Non-pigmented ciliary epithelial cell (primary cell): ENCODE results near the gene NECTIN2.
"Not testable (repeated sequence)": the region's sequence is repeated elsewhere in the genome, so short reads cannot be mapped to it uniquely, and the experiment has no call there.

Experiments
- DNase-seq: peaks from one replicate; pipeline ENCODE4 v3.0.0-alpha.2; 2010; ENCODE audit warnings: low read depth

Gene NECTIN2

DNA sequence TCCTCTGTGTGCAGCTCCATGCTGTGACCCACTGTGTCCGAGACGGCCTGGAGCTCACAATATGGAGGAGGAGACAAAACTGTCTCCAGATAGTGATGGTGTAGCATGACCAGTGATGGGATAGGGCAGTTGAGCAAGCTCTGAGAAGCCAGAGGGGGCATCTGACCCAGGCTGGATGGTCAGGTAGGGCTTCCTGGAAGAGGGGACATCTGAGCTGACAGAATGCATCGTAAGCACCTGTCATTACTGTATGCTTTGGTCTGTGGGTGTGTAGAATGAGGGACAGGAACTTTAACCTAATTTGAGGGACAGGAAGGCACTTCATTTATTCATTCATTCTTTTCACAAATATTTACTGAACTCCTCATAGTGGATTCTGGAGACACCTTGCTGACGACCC lies 38.5 kb downstream of the NECTIN2 start:
- no peak for DNase-seq

DNA sequence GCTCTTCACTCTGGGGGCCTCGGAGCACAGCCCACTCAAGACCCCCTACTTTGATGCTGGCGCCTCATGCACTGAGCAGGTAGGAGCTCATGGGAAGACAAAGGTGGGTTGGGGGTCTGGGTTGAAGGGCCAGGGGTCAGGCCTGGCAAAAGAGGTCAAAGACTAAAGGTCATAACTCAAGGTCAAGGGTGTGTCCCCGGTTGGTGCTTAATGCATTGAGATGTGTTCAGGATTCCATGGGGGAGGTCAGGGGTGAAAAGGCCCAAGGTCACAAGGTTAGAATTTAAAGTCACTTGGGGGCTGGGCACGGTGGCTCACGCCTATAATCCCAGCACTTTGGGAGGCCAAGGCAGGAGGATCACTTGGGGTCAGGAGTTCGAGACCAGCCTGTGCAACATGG lies 40.0 kb downstream of the NECTIN2 start:
- no peak for DNase-seq

DNA sequence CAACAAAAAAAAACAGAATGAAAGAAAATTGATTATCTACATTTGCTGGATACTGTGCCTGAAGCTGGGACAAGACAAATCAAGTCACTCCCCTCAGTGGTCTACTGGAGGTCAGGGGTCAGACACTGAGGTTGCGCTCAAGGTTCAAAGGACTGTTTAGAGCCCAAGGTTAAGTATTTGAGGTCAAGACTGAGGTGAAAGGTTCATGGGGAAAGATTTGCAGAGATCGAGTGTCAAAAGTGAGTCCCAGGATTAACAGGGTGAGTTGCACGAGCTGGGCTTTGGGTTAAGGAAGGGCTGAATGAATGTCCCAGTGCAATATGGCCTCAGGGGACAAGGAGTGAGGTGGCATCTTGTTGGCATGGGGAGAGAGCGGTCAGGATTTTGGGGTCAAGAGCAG lies 41.6 kb downstream of the NECTIN2 start:
- DNase-seq, result no peak

DNA sequence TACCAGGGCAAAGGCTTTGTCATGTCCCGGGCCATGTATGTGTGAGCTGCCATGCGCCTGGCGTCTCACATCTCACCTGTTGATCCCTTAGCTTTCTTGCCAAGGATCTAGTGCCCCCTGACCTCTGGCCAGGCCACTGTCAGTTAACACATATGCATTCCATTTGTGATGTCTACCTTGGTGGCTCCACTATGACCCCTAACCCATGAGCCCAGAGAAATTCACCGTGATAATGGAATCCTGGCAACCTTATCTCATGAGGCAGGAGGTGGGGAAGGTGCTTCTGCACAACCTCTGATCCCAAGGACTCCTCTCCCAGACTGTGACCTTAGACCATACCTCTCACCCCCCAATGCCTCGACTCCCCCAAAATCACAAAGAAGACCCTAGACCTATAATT lies 42.2 kb downstream of the NECTIN2 start:
- DNase-seq, result not testable (repeated sequence)

DNA sequence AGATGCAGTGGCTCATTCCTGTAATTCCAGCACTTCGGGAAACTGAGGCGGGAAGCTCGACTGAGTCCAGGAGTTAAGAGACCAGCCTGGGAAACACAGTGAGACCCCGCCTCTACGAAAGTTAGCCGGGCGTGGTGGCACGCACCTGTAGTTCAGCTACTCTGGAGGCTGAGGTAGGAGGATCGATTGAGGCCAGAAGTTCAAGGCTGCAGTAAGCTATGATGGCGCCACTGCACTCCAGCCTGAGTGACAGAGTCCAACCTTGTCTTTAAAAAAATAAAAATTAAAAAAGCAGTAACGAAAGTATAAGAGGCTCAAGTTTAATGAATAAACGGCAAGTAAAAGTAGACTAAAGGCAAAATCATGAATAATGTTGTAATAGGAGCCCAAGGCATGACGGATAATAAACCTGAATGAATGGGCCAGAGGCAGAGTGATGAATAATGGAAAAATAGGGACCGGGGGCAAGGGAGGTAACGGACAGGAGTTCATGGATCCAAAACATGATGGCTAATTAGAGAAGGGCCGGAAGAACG lies 43.8 kb downstream of the NECTIN2 start:
- DNase-seq, result no peak

DNA sequence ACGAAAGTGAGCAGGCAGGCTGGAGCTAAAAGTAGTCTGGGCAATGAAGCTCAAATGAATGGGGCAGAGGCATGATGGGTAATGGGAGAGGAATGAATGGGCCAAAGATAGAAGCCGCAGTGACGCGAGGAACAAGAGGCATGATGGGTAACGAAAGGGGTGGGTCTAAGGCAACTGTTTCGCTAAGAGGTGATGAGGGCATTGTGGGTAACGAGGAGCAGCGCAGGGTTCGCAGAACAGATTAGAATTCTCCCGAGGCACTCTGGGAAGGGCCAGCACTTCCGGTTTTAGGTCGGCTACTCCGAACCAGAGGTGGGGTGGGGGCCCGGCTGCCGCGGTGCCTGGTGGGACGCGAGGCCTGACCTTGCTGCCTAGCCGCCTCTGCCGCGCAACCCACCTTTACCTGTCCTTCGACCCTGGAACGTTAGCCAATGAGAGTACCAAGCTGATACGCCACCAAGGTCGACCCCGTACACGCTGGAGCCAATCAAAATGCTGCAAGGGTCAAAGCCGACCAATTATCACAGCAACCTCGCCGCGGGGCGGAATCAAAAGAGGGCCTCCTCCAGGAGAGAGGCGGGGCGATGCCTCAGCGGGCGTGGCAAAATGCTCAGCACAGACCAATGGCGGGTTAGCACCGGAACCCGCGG lies 44.4 kb downstream of the NECTIN2 start:
- peak; percentile 99 for DNase-seq

DNA sequence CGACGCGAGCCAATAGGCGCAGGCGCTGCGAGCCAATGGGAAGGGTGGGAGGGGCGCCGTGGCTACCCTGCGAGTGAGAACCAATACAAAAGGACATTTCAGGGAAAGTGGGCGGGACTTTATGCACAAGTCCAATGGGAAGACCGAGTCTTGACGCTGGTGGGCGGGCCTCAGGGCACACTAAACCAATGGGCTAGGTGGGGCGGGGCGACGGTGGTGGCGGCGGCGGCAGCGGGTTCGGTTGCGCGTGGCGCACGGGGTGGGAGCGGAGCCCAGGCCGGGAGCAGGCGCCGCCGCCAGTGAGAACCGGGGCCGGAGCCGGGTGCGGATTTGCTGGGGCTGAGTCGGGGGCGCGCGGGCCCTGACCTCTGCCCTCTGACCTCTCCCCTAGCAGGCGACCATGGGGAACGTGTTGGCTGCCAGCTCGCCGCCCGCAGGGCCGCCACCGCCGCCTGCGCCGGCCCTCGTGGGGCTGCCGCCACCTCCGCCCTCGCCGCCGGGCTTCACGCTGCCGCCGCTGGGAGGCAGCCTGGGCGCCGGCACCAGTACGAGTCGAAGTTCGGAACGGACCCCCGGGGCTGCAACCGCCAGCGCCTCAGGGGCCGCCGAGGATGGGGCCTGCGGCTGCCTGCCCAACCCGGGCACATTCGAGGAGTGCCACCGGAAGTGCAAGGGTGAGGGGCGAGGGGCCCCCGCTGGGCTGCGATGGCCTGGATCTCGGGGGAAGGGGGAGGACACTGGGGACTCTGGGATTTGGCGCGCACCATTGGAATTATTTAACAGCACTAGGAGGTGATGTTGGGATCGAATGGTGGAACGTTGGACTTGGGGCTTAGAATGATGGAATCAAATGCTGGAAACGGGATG lies 45.2 kb downstream of the NECTIN2 start, which contains the start of gene TOMM40:
TSS of gene TOMM40 (plus strand) at position 239 of the 867 bp plus-strand sequence. CDS start at position 401, 162 bp downstream.
- DNase-seq, result peak; percentile 98

DNA sequence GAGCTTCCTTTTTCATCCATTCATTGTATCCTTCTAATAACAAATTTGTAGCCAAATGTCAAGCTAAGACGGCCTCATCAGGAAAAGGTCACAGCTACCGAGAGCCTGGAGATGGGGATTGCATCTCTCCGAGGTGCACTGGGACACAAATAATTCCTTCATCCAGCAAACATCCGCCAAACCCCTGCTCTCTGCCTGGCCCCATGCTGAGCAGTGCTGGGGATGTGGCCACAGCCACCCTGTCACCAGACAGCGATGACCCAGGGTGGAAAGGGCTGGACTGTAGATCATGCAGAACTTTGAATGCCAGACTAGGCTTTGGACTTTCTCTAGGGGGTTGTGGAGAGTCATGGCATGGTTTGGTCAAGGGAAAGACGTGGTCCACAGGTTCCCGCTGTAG lies 46.8 kb downstream of the NECTIN2 start:
- no peak for DNase-seq

DNA sequence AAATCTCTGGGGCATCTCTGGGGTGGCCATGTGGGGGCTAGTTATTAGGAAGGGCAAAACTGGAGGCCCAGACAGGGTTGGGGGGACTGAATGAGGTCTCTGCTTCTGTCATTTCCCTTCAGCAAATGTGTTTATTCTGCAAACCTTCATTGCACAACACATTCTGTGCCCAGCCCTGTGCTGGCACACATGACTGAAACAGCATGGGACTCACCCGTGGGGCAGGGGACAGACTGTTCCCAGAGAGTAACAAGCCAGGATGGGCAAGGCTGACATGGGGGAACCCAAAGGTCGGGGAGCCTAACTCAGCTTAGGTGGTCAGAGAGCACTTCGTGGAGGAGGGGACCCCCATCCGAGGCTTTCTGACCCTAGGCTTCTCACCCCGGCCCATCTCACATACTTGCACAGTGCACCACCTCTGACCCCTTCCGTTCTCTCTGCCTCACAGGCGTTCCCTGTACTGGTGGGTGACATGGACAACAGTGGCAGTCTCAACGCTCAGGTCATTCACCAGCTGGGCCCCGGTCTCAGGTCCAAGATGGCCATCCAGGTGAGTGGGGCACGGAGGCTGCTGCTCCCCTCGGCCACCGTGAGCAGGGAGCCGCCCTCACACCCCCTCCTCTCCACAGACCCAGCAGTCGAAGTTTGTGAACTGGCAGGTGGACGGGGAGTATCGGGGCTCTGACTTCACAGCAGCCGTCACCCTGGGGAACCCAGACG lies 47.4 kb downstream of the NECTIN2 start:
- no peak for DNase-seq

DNA sequence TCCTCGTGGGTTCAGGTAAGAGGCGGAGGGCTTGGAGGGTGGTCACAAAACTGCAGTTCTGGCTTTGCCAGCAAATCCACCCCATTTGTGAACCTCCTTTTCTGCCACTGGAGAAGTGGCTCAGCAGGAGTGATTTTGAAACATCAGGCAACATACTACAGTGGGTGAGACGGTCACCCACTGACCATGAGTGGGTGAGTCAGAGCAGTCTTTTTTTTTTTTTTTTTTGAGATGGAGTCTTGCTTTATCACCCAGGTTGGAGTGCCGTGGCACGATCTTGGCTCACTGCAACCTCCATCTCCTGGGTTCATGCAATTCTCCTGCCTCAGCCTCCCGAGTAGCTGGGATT lies 47.9 kb downstream of the NECTIN2 start:
- DNase-seq, result no peak

DNA sequence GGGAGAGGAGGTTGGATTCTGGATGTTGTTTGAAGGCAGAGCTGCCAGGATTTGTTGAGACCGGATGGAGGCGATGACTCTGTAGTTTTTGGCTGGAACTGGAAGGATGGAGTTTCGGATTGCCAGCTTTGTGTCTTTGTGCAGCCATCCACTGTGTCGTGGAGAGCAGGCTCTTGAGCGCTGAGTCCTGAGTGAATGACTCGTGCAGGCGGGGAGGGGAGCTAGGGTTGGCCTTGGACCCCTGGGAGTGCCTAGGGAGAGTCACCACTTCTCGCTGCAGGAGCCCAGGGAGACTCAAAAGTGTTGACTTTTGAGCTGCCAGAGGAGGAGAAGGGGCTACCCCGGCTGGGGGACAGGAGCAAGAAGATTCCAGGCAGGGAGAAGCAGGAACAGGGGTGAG lies 48.8 kb downstream of the NECTIN2 start:
- no peak for DNase-seq

DNA sequence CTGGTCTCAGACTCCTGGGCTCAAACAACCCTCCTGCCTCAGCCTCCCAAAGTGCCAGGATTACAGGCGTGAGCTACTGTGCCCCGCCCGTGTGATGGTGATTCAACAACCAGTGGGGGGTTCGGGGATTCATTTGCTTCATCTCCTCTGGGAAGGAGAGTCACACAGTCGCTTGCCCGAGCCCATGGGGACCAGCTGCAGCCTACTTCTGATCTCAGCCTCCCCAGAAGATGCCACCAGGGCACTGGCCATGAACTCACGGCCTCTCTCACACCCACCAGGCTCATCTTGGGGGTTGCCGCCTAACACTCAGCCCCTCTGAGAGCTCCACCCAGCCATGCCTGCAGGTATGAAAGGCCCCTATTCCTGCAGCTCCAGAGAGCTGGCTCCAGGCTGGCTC lies 51.7 kb downstream of the NECTIN2 start:
- DNase-seq, result no peak

DNA sequence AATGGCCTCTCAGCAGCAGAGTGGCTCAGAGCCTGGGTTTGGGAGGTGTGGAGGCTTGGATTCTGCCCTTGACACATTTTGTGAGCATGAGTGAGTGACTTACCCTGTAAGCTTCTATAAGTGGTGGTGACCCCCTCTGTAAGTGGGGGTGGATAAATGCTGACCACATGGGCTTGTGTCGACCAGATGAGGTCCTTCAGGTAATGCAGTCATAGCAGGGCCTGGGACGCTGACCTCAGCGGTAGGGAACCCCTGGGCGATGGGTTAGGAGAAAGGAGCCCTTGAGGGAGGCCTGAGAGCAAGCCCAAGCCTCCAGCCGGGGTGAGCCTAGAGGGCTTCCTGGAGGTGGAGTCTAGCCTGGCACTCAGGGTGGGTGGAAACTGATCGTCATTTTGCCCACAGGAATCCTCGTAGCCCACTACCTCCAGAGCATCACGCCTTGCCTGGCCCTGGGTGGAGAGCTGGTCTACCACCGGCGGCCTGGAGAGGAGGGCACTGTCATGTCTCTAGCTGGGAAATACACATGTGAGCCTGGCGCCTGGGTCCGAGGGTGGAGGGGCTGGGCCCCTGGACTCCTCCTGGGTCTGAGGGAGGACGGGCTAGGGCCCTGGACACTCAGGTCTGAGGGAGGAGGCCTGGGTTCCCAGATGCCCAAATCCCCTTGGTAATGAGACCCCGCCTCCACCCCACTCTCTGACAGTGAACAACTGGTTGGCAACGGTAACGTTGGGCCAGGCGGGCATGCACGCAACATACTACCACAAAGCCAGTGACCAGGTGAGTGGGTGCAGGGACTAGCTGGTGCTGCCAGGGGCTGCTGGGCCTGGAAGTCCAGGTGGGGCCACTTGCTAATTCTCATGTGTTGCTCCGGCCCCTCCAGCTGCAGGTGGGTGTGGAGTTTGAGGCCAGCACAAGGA lies 54.5 kb downstream of the NECTIN2 start:
- DNase-seq, result no peak

DNA sequence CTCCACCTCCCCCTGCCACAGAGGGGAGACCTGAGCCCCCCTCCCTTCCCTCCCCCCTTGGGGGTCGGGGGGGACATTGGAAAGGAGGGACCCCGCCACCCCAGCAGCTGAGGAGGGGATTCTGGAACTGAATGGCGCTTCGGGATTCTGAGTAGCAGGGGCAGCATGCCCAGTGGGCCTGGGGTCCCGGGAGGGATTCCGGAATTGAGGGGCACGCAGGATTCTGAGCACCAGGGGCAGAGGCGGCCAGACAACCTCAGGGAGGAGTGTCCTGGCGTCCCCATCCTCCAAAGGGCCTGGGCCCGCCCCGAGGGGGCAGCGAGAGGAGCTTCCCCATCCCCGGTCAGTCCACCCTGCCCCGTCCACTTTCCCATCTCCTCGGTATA lies 57.1 kb downstream of the NECTIN2 start:
- no peak for DNase-seq

DNA sequence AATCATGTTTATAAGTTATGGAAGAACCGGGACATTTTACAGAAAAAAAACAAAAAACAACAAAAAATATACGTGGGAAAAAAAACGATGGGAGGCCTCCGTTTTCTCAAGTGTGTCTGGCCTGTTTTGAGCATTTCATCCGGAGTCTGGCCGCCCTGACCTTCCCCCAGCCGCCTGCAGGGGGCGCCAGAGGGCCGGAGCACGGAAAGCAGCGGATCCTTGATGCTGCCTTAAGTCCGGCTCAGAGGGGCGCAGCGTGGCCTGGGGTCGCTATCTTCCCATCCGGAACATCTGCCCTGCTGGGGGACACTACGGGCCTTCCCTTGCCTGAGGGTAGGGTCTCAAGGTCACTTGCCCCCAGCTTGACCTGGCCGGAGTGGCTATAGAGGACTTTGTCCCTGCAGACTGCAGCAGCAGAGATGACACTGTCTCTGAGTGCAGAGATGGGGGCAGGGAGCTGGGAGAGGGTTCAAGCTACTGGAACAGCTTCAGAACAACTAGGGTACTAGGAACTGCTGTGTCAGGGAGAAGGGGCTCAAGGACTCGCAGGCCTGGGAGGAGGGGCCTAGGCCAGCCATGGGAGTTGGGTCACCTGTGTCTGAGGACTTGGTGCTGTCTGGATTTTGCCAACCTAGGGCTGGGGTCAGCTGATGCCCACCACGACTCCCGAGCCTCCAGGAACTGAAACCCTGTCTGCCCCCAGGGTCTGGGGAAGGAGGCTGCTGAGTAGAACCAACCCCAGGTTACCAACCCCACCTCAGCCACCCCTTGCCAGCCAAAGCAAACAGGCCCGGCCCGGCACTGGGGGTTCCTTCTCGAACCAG lies 57.7 kb downstream of the NECTIN2 start:
- no peak for DNase-seq

DNA sequence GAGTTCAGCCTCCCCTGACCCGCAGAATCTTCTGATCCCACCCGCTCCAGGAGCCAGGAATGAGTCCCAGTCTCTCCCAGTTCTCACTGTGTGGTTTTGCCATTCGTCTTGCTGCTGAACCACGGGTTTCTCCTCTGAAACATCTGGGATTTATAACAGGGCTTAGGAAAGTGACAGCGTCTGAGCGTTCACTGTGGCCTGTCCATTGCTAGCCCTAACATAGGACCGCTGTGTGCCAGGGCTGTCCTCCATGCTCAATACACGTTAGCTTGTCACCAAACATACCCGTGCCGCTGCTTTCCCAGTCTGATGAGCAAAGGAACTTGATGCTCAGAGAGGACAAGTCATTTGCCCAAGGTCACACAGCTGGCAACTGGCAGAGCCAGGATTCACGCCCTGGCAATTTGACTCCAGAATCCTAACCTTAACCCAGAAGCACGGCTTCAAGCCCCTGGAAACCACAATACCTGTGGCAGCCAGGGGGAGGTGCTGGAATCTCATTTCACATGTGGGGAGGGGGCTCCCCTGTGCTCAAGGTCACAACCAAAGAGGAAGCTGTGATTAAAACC lies 58.4 kb downstream of the NECTIN2 start:
- no peak for DNase-seq

DNA sequence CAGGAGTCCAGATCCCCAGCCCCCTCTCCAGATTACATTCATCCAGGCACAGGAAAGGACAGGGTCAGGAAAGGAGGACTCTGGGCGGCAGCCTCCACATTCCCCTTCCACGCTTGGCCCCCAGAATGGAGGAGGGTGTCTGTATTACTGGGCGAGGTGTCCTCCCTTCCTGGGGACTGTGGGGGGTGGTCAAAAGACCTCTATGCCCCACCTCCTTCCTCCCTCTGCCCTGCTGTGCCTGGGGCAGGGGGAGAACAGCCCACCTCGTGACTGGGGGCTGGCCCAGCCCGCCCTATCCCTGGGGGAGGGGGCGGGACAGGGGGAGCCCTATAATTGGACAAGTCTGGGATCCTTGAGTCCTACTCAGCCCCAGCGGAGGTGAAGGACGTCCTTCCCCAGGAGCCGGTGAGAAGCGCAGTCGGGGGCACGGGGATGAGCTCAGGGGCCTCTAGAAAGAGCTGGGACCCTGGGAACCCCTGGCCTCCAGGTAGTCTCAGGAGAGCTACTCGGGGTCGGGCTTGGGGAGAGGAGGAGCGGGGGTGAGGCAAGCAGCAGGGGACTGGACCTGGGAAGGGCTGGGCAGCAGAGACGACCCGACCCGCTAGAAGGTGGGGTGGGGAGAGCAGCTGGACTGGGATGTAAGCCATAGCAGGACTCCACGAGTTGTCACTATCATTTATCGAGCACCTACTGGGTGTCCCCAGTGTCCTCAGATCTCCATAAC lies 59.5 kb downstream of the NECTIN2 start, which contains the start of gene APOE:
TSS of gene APOE (plus strand) at position 360 of the 724 bp plus-strand sequence. CDS start 829 bp downstream, outside the sequence.
- no peak for DNase-seq

DNA sequence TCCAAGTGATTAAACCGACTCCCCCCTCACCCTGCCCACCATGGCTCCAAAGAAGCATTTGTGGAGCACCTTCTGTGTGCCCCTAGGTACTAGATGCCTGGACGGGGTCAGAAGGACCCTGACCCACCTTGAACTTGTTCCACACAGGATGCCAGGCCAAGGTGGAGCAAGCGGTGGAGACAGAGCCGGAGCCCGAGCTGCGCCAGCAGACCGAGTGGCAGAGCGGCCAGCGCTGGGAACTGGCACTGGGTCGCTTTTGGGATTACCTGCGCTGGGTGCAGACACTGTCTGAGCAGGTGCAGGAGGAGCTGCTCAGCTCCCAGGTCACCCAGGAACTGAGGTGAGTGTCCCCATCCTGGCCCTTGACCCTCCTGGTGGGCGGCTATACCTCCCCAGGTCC lies 61.5 kb downstream of the NECTIN2 start:
- DNase-seq, result no peak

DNA sequence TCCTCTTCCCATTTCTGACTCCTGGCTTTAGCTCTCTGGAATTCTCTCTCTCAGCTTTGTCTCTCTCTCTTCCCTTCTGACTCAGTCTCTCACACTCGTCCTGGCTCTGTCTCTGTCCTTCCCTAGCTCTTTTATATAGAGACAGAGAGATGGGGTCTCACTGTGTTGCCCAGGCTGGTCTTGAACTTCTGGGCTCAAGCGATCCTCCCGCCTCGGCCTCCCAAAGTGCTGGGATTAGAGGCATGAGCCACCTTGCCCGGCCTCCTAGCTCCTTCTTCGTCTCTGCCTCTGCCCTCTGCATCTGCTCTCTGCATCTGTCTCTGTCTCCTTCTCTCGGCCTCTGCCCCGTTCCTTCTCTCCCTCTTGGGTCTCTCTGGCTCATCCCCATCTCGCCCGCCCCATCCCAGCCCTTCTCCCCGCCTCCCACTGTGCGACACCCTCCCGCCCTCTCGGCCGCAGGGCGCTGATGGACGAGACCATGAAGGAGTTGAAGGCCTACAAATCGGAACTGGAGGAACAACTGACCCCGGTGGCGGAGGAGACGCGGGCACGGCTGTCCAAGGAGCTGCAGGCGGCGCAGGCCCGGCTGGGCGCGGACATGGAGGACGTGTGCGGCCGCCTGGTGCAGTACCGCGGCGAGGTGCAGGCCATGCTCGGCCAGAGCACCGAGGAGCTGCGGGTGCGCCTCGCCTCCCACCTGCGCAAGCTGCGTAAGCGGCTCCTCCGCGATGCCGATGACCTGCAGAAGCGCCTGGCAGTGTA lies 62.2 kb downstream of the NECTIN2 start:
- DNase-seq, result no peak
